GM21723 (cell line): ENCODE data around the gene FAM13A.

ENCODE experiments used
- ATAC-seq: cut with Tn5 transposase; IDR thresholded peaks from one replicate; pipeline ENCODE4 v1.9.1; 2021; ENCODE audit warnings: mild to moderate bottlenecking, moderate library complexity; ENCODE audit not compliant: unreplicated experiment

The FAM13A gene

GRCh38 chr4:88754796-88755195 lies 302.2 kb downstream of the FAM13A start:
- ATAC-seq: no peak

GRCh38 chr4:88753658-88754571 lies 303.1 kb downstream of the FAM13A start:
- ATAC-seq: no peak

- no peak for ATAC-seq
These were observed 304.2 kb downstream of the FAM13A start for GRCh38 chr4:88752754-88753153.

GRCh38 chr4:88752076-88752463 lies 304.9 kb downstream of the FAM13A start:
- ATAC-seq: no peak

- ATAC-seq: no peak
These were observed 305.5 kb downstream of the FAM13A start for GRCh38 chr4:88751258-88752075.

GRCh38 chr4:88750369-88750768 lies 306.6 kb downstream of the FAM13A start:
- ATAC-seq: no peak

GRCh38 chr4:88747351-88747750 lies 309.6 kb downstream of the FAM13A start:
- ATAC-seq: no peak

GRCh38 chr4:88746206-88746605 lies 310.8 kb downstream of the FAM13A start:
- no peak for ATAC-seq

GRCh38 chr4:88745581-88746163 lies 311.3 kb downstream of the FAM13A start:
- ATAC-seq: no peak

- no peak for ATAC-seq
These were observed 311.8 kb downstream of the FAM13A start for GRCh38 chr4:88745175-88745574.

- no peak for ATAC-seq
These were observed 312.4 kb downstream of the FAM13A start for GRCh38 chr4:88744609-88745008.

- no peak for ATAC-seq
These were observed 313.3 kb downstream of the FAM13A start for GRCh38 chr4:88743696-88744095.

GRCh38 chr4:88742561-88742960 lies 314.4 kb downstream of the FAM13A start:
- no peak for ATAC-seq

- ATAC-seq: peak; percentile 5
These were observed 318.8 kb downstream of the FAM13A start for GRCh38 chr4:88738180-88738579.

- peak; percentile 94 for ATAC-seq
These were observed 319.6 kb downstream of the FAM13A start for GRCh38 chr4:88737307-88737941.

GRCh38 chr4:88736264-88736663 lies 320.7 kb downstream of the FAM13A start:
- ATAC-seq: no peak

GRCh38 chr4:88735564-88735963 lies 321.4 kb downstream of the FAM13A start:
- no peak for ATAC-seq

GRCh38 chr4:88734403-88734949 lies 322.5 kb downstream of the FAM13A start:
- ATAC-seq: no peak

- no peak for ATAC-seq
These were observed 324.1 kb downstream of the FAM13A start for GRCh38 chr4:88732714-88733368.

- ATAC-seq: no peak
These were observed 325.6 kb downstream of the FAM13A start for GRCh38 chr4:88731381-88731780.
